HG02678 (cell line): ENCODE data around the gene MALT1.
A peak's percentile ranks its signal among the peaks of the same experiment; 100 is the strongest.

ENCODE experiments used
- ATAC-seq: cut with Tn5 transposase; IDR thresholded peaks from one replicate; pipeline ENCODE4 v1.9.1; 2021; ENCODE audit warnings: mild to moderate bottlenecking, moderate library complexity; ENCODE audit not compliant: unreplicated experiment

The MALT1 gene

GRCh38 chr18:58690259-58690658, 19.0 kb downstream of the MALT1 start:
- no peak for ATAC-seq

- no peak for ATAC-seq
Measured at GRCh38 chr18:58691256-58691655, 20.0 kb downstream of the MALT1 start.

GRCh38 chr18:58692422-58693185, 21.3 kb downstream of the MALT1 start:
- no peak for ATAC-seq

- no peak for ATAC-seq
Measured at GRCh38 chr18:58694221-58694620, 23.0 kb downstream of the MALT1 start.

- ATAC-seq = no peak
Measured at GRCh38 chr18:58694720-58695468, 23.6 kb downstream of the MALT1 start.

GRCh38 chr18:58695772-58696171, 24.5 kb downstream of the MALT1 start:
- ATAC-seq = no peak

- ATAC-seq = no peak
Measured at GRCh38 chr18:58697146-58697545, 25.9 kb downstream of the MALT1 start.

DNA sequence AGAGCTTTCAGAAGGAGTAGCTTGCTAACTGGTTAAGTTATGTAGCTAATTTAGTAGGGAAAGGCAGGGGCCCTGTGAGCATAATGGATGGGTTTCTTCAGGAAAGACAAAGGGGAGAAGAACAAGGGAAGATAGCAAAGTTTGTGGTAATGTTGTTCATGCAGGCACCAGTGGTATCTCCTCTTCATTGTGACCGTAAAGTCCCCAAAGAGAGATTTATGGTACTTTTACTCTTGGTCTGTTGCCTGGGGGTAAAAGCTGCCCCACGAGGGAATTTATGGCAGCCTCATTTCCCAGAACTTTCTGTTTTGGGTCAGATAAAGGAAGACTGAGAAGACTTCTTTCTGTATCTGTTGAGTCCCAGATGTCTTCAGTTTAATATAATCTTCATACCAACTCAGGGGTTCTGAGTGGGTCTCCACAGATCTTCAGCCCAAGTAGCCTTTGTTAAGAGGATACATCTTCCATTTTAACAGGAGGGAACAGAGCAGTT, 27.5 kb downstream of the MALT1 start:
- ATAC-seq = no peak

DNA sequence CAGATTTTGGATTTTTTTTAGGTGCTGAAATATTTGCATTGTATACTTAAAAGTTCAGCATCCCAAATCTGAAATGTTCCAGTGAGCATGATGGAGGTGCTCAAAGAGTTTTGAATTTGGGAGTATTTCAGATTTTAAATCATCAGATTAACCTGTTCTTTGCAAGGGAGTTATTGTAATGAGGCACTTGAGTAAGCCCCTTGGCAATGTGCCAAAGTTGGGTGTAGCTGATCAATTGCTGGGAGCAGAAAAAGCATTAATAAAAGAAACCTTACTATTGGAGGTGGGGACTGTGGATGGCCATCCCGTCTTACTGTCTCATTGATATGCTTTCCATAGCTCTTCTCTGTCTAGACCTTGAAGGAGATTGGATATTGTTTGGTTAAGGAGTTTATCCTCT, 28.3 kb downstream of the MALT1 start:
- no peak for ATAC-seq

DNA sequence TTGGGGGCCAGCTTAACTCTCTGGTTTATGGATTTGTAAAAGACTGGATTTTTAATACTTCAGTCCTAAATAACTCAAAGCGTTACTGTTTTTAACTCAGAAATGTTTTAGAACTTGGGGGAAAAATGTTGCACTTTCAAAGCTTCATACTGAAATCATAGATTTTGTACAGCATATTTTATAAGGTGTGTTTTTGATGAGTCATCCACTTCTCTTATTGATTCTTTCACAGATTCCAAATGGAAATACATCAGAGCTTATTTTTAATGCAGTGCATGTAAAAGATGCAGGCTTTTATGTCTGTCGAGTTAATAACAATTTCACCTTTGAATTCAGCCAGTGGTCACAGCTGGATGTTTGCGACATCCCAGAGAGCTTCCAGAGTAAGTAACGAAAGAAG, 28.9 kb downstream of the MALT1 start:
- no peak for ATAC-seq

- ATAC-seq = no peak
Measured at GRCh38 chr18:58712930-58713329, 41.7 kb downstream of the MALT1 start.

GRCh38 chr18:58714259-58714658, 43.0 kb downstream of the MALT1 start:
- no peak for ATAC-seq

GRCh38 chr18:58714821-58715220, 43.6 kb downstream of the MALT1 start:
- ATAC-seq = no peak

DNA sequence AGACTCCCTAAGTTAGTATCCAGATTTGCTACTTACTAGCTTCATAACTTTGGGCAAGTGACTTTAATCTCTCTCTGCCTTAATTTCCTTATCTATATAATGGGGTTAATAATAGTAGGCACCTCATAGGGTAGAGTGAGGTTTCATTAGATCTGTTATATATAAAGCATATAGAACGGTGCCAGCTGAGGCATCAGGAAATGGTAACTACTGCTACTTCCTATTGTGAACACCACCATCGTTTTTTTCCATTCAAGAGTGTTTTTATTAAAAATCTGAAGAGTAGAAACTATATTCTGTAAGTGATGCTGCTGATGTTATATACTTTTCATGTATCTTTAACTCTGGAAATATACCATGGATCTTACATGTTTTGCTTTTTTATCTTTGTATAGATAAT, 44.3 kb downstream of the MALT1 start:
- ATAC-seq = no peak

GRCh38 chr18:58716060-58716756, 44.9 kb downstream of the MALT1 start:
- peak; percentile 78 for ATAC-seq

DNA sequence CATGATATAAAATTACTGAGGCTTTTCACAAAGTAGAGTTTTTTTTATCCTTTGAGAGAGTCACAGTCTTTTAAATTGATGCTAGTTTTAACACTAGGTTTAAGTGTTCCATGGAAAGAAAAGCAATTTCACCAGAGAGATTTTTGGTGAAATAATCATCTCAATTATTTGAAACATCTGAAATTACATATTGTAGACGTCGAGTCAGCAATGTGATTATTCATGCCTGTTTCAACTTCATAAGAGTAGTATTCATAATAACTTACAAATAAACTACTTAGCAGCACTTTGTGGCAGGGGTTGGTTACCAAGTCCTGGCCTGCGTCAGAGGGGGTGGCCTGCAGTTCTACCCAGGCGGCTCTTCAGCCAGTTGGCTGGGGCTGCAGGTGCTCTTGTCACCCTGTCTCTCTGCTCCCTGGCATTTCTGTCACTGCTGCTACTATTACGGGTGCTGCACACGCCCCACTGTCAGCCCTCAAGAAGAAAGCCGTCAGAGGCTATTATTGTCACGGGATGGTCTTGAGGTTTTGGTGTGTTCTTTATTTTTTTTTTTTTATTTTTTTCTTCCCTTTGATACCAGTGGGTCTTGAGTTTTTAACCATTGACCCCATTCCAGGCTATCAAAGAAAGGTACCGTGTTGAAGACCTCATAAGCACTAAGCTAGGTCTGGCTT, 50.4 kb downstream of the MALT1 start:
- ATAC-seq = no peak

- ATAC-seq = no peak
Measured at GRCh38 chr18:58723810-58724602, 52.7 kb downstream of the MALT1 start.

- no peak for ATAC-seq
Measured at GRCh38 chr18:58726671-58727070, 55.4 kb downstream of the MALT1 start.

DNA sequence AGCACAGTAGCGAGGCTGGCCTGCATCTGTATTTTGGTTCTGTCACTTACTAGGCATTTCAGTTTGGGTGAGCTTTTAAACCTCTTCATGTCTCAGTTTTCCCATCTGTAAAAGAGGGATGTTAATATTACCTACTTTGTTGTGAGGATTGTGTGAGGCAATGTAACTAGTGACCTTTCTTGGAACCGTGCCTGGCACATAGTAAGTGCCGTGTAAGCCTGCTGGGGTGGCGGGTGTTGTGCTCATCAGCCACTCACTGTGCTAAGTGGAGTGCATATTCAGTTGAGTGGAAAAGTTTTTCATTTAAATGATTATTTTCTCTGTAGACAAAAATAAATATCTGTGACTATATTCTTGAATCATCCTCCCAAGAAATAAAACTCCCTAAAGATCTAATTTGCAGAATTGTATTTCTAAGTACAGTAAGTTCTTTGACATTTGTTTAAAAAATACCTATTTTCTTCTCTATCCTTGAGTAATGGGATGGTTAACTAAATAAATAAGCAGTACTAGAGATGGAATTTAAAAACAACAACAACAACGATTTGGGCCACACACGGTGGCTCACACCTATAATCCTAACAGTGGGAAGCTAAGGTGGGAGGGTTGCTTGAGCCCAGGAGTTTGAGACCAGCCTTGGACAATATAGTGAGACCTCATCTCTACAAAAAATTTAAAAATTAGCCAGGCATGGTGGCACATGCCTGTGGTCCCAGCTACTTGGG, 56.7 kb downstream of the MALT1 start:
- no peak for ATAC-seq

DNA sequence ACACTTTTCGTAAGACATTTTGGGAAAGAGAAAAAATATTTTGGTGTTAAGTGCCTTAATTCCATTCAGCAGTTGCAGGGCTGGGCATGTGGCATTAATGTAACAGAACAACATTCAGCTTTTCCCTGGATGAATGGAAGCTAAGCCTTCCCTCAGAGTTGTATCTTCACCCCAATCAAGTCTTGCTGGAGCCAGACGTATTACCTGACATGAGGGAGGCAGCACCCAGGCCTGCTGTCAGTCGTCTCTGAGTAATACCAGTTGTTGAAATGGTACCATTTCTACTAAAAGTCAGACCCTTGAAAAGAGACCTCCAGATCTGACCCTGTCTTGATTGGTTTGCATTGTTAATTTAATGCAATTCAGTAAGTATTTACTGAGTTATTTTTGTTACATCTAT, 57.5 kb downstream of the MALT1 start:
- ATAC-seq = no peak
